GM13976 (cell line): ENCODE measurements around the gene CAMK2D.

Experiments
- DNase-seq: peaks from one replicate; pipeline ENCODE4 v3.0.0; 2012; ENCODE audit warnings: low spot score
- in situ Hi-C: fragments of 300-500 bp; cut with MboI; formaldehyde crosslinking; loops from one replicate; pipeline ENCODE4 v1.12.0; 2022; ENCODE audit warnings: low sequenced_read_pairs, mixed read lengths, inconsistent platforms; ENCODE audit not compliant: unreplicated experiment
- TF ChIP-seq, protein P1 (sequence below): IDR thresholded peaks from 2 replicates; pipeline ENCODE4 v1.5.1; 2012; ENCODE audit warnings: borderline replicate concordance, mild to moderate bottlenecking; ENCODE audit not compliant: insufficient read depth; ENCODE audit errors: extremely low read depth, missing control alignments, control extremely low read depth

The CAMK2D gene

GRCh38 chr4:113636877-113637276, 124.7 kb downstream of the CAMK2D start:
- TF ChIP-seq, protein P1, sequence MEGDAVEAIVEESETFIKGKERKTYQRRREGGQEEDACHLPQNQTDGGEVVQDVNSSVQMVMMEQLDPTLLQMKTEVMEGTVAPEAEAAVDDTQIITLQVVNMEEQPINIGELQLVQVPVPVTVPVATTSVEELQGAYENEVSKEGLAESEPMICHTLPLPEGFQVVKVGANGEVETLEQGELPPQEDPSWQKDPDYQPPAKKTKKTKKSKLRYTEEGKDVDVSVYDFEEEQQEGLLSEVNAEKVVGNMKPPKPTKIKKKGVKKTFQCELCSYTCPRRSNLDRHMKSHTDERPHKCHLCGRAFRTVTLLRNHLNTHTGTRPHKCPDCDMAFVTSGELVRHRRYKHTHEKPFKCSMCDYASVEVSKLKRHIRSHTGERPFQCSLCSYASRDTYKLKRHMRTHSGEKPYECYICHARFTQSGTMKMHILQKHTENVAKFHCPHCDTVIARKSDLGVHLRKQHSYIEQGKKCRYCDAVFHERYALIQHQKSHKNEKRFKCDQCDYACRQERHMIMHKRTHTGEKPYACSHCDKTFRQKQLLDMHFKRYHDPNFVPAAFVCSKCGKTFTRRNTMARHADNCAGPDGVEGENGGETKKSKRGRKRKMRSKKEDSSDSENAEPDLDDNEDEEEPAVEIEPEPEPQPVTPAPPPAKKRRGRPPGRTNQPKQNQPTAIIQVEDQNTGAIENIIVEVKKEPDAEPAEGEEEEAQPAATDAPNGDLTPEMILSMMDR, result no peak
- no peak for DNase-seq
- in situ Hi-C loops, result no loop called here

GRCh38 chr4:113636438-113636818, 125.1 kb downstream of the CAMK2D start:
- DNase-seq, result peak; percentile 17
- TF ChIP-seq, protein P1, result peak; percentile 40
- in situ Hi-C loops, result no loop called here

GRCh38 chr4:113635739-113636437, 125.7 kb downstream of the CAMK2D start:
- in situ Hi-C loops, result no loop called here
- DNase-seq, result no peak
- TF ChIP-seq, protein P1, result no peak

DNA sequence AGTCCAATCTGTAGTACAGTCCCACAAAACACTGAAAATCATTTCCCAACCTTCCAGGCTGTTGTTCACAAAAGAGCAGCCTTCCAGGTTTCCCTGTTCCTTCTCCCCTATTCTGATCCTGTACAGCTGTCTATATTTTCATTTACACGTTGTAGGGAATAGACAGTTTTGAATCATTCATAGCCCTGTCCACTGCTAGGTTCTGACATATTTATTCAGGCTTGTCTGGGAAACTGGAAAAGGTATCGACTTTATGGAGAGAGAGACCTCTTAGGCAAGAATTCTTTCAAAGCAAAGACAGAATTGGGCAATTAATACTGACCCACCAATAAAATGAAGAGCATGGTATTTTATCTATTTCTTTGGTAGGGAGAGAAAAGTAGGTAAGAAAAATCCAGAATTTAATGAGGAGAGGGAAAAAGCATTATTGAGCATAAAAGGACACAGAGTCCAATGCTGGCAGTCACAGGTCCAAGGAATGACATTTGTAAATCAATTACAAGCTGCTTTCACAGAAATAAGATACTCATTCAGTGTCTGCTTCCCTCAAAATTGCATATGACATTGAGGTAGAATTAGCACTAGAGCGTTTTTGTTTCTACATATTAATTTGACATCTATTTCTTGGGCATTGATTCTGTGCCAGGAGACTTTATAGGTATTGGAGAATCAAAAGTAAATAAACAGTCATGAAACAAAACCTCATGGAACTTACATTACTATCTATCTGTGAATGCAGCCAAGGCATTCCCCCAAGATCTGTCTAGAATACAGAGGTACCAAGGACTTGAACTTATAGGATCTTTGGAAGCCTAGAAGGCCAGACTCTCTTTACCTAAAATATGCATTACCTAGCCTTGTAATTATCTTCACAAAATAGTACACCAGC, 127.2 kb downstream of the CAMK2D start:
- in situ Hi-C loops, result no loop called here
- TF ChIP-seq, protein P1, result no peak
- DNase-seq, result no peak

DNA sequence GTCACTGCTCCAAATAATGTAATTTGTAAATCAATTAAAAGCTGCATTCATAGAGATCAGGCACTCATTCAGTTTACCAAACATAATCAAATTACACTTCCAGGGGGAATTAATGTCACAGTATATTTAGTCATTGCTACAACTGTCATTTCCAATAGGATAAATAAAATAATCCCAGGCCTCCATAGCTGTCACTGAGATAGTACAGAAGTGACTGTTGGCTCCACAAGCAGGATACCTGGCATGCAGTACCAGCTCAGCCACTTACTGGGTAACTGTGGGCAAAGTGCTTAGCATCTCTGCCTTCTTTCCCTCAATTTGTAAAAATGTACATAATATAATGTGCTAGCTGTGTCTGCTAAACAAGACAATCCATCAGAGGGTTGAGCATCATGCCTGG, 128.1 kb downstream of the CAMK2D start:
- TF ChIP-seq, protein P1, result no peak
- in situ Hi-C loops, result no loop called here
- DNase-seq, result no peak

DNA sequence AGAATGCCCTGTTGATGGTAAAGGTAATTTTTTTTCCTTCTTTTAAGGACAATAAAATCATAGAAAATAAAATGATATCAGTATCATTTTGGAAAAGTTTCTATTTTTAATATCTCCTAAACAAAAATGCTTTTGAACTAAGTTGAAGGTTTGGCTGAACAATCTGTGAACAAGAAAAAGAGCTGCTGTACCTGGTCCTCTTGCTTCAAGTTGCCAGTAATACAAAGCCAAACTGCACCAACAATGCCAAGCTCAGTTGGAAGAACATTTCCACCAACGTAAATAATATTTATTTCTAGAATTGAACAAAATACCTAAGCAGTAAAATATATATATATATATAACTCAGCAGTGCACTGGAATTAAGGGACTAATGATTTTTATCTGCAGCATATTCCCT, 132.8 kb downstream of the CAMK2D start:
- in situ Hi-C loops, result no loop called here
- no peak for DNase-seq
- TF ChIP-seq, protein P1, result no peak
